ENCODE results near the gene WEE2.

GRCh38 chr7:141739250-141739649 is 31.1 kb downstream of the WEE2 start:
- TF ChIP-seq CTCF (IDR thresholded peaks at IDR 0.05) = no peak
- TF ChIP-seq POLR2A (IDR thresholded peaks at IDR 0.05) = no peak
